ENCODE measurements around the gene PGC. TPM values are rescaled to one million over a fixed set of nuclear protein-coding genes. Genes with fewer than 3 reads are reported as not detected.

Gene PGC
- total RNA-seq, 1 donor from 2014 or later, result not detected

DNA sequence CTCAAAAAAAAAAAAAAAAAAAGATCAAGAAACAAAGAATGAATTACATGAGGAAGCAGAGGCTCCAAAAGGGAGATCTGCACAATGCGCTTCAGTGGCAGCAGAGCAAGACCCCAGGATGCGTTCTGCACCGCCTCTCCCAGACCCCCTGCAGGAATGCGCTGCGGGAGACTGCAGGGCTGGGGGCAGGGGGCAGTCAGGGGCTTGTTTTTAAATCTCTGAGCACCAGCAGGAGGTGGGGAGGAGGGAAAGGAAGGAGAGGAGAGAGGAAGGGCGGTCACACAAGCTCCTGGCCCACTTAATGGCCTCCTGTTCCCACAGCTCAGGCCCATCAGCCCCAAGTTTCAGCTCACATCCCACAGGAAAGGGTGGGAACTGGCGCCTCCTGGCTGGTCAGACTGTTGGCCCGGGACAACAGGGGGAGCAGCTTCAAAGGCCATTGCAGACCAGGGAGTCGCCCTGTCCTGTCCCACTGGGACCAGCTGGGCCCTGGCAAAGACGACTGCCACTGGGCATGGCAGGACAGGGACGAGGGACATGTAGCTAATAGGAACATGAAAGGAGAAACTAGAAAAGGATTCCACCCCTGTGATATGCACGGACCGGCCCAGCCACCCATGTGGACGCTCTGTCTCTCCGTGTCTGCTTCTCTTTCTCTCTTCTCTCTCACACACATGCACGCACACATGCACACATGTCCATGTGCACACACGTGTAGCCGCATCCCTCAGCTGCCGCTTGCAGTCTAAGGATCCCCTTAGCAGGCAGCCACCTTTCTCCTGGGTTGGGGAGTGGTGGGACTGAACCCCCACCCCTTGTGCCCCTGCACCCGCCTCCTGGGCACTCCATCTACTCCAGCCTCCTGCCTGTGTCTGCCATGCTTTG lies 46.5 kb downstream of the PGC start:
- Mint-ChIP-seq H3K9me3 (ENCODE audit: unreplicated experiment) (no peaks in the 10 kb centered on the region), H3K27ac (ENCODE audit: unreplicated experiment) (peak overlapping the region; percentile 70), H3K36me3 (ENCODE audit: low read depth, unreplicated experiment) (peaks cover 4% of the 10 kb centered on the region), H3K27me3 (ENCODE audit: unreplicated experiment) (peaks cover 15% of the 10 kb centered on the region), H3K4me1 (ENCODE audit: unreplicated experiment) (peaks cover 37% of the 10 kb centered on the region), H3K4me3 (ENCODE audit: unreplicated experiment) (peak overlapping the region; percentile 70)
- TF ChIP-seq, protein P1, sequence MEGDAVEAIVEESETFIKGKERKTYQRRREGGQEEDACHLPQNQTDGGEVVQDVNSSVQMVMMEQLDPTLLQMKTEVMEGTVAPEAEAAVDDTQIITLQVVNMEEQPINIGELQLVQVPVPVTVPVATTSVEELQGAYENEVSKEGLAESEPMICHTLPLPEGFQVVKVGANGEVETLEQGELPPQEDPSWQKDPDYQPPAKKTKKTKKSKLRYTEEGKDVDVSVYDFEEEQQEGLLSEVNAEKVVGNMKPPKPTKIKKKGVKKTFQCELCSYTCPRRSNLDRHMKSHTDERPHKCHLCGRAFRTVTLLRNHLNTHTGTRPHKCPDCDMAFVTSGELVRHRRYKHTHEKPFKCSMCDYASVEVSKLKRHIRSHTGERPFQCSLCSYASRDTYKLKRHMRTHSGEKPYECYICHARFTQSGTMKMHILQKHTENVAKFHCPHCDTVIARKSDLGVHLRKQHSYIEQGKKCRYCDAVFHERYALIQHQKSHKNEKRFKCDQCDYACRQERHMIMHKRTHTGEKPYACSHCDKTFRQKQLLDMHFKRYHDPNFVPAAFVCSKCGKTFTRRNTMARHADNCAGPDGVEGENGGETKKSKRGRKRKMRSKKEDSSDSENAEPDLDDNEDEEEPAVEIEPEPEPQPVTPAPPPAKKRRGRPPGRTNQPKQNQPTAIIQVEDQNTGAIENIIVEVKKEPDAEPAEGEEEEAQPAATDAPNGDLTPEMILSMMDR (IDR thresholded peaks at IDR 0.05; ENCODE audit: unreplicated experiment), result peak; percentile 16
- DNase-seq (ENCODE audit: low spot score), result no peak

DNA sequence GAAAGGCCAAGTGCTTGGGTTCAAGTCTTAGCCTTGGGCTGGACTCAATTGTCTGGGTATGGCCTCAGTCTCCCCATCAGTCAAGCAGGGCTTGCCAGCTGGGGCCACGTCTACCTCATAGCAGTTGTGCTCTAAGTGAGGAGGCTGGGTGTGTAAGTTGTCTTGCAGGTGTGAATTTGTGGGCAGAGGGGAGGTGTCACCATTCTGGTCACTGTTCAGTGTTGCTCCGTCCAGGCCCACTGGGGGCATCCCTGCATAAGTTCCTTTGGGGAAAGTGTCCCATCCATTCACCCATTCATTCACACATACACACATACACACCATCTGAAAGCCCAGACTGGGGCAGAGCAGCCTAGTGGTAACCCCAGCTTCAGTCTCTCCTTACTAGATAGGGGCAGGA lies 48.1 kb downstream of the PGC start:
- H3K36me3 Mint-ChIP-seq (ENCODE audit: low read depth, unreplicated experiment), result peaks cover 4% of the 10 kb centered on the region
- H3K27me3 Mint-ChIP-seq (ENCODE audit: unreplicated experiment), result peaks cover 10% of the 10 kb centered on the region
- peaks cover 37% of the 10 kb centered on the region for H3K4me1 Mint-ChIP-seq (ENCODE audit: unreplicated experiment)
- TF ChIP-seq, protein P1 (IDR thresholded peaks at IDR 0.05; ENCODE audit: unreplicated experiment), result no peak
- H3K9me3 Mint-ChIP-seq (ENCODE audit: unreplicated experiment), result no peaks in the 10 kb centered on the region
- DNase-seq (ENCODE audit: low spot score), result no peak
- peak overlapping the region; percentile 96 for H3K27ac Mint-ChIP-seq (ENCODE audit: unreplicated experiment)
- H3K4me3 Mint-ChIP-seq (ENCODE audit: unreplicated experiment), result no peak overlapping the region

DNA sequence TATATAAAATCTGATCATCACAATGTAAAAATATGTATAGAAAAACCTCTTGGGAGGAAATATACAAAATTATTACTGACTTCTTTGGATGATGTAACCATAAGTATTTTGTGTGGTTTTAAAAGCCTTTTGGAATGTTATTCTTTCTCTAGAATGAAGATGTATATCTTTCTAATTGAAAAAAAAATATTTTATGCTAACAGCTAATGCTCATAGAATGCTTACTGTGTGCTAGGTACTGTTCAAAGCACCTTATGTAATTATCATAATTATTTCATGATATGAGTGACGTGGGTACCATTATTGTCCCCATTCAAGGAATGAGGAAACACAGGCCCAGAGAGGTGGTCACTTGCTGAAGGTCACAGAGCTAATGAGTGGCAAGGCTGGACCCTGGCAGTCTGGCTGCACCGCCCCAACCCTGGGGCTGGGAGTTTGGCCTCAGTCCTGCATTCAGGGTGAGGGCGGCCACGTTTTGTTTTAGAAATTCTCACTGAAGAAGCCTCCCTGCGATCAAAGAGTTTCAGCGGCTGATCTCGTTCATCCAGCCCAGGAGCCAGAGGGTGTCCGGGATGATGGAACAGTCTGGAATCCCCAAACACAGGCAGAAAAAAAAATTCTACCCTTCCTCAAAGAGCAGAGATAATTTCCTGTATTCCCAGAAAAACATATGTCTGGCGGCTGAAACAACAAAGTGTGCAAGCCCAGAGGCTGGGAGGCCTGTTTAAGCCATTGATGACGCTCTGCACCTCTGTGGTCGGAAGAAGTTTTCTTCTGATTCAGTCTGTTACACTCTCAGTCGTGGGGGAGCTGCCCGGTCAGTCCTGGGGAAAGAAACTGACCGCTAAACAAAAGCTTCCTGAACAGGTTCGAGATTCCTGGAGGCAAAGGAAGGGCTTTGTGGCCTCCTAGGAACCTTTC lies 49.1 kb downstream of the PGC start:
- TF ChIP-seq, protein P1 (IDR thresholded peaks at IDR 0.05; ENCODE audit: unreplicated experiment), result no peak
- peak overlapping the region; percentile 96 for H3K27ac Mint-ChIP-seq (ENCODE audit: unreplicated experiment)
- peaks cover 4% of the 10 kb centered on the region for H3K36me3 Mint-ChIP-seq (ENCODE audit: low read depth, unreplicated experiment)
- H3K27me3 Mint-ChIP-seq (ENCODE audit: unreplicated experiment), result peaks cover 10% of the 10 kb centered on the region
- H3K9me3 Mint-ChIP-seq (ENCODE audit: unreplicated experiment), result no peaks in the 10 kb centered on the region
- H3K4me3 Mint-ChIP-seq (ENCODE audit: unreplicated experiment), result no peak overlapping the region
- H3K4me1 Mint-ChIP-seq (ENCODE audit: unreplicated experiment), result peaks cover 37% of the 10 kb centered on the region
- DNase-seq (ENCODE audit: low spot score), result peak; percentile 45

DNA sequence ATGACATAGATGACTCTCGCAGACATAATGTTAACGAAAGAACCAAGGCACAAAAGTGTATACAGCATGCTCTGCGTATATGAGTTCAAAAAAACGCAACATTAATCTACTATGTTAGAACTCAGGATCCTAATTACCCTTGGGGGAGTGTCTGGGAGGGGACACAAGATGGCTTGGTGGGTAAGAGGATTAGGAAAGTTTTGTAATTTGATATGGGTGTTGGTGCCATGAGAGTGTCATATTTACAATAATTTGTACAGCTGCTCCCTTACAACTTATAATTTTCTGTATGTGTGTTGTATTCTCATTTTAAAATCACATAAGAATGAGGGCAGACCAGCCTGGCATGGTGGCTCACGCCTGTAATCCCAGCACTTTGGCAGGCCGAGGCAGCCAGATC lies 50.4 kb downstream of the PGC start:
- no peak overlapping the region for H3K27ac Mint-ChIP-seq (ENCODE audit: unreplicated experiment)

More for the DNA sequence above, 50.4 kb downstream of the PGC start:
- peaks cover 12% of the 10 kb centered on the region for H3K27me3 Mint-ChIP-seq (ENCODE audit: unreplicated experiment)
- H3K36me3 Mint-ChIP-seq (ENCODE audit: low read depth, unreplicated experiment), result peaks cover 4% of the 10 kb centered on the region
- no peak for DNase-seq (ENCODE audit: low spot score)
- TF ChIP-seq, protein P1 (IDR thresholded peaks at IDR 0.05; ENCODE audit: unreplicated experiment), result no peak
- H3K4me1 Mint-ChIP-seq (ENCODE audit: unreplicated experiment), result peaks cover 40% of the 10 kb centered on the region
- H3K9me3 Mint-ChIP-seq (ENCODE audit: unreplicated experiment), result no peaks in the 10 kb centered on the region
- no peak overlapping the region for H3K4me3 Mint-ChIP-seq (ENCODE audit: unreplicated experiment)

Data from endothelial cell (in vitro differentiated cells).